Colonic mucosa (tissue), 4 donors: ENCODE results near the gene GATA2. TPM values are rescaled to one million over a fixed set of nuclear protein-coding genes. Genes with fewer than 3 reads are reported as not detected.

Experiments used
- DNase-seq: peaks from one replicate; pipeline ENCODE4 v3.0.0-alpha.2; 2020
- H3K27ac ChIP-seq: fragments of 200-600 bp; one replicate; pipeline ENCODE4 v1.8.0; 2021
- H3K27me3 ChIP-seq: fragments of 200-600 bp; one replicate; pipeline ENCODE4 v1.8.0; 2021
- H3K36me3 ChIP-seq: fragments of 200-600 bp; one replicate; pipeline ENCODE4 v1.8.0; 2021
- H3K4me1 ChIP-seq: fragments of 200-600 bp; one replicate; pipeline ENCODE4 v1.8.0; 2021; ENCODE audit warnings: mild to moderate bottlenecking
- H3K4me3 ChIP-seq: fragments of 200-600 bp; one replicate; pipeline ENCODE4 v1.8.0; 2021
- H3K9ac ChIP-seq, 2 donors: one replicate each; pipeline ENCODE4 v1.7.0; 2013; ENCODE audit warnings: control low read depth in 2 of 2, low read depth in 2 of 2, low read length in 2 of 2
- H3K9me3 ChIP-seq: fragments of 200-600 bp; one replicate; pipeline ENCODE4 v1.8.0; 2021
- CTCF ChIP-seq: fragments of 200-600 bp; IDR thresholded peaks from one replicate; pipeline ENCODE4 v1.8.0; 2022; ENCODE audit warnings: antibody characterized with exemption, mild to moderate bottlenecking
- intact Hi-C: fragments of 100-400 bp; cut with DNase I; formaldehyde crosslinking; loops from one replicate; pipeline ENCODE4 v1.14.1; 2022
- total RNA-seq, 2 donors: library from RNA; stranded (reverse); fragmentation: NEBNext Ultra II Directional in 1 of 2; extraction: Animal tissue kit (Norgen Biotek cat#: 25700) in 1 of 2; gene quantifications; one replicate each; pipeline ENCODE4 v1.2.1, GENCODE V29; 2021
- donor health status: healthy.
- donor health status: DM: no; HTN: no; CAD: no.
- donor health status: DM: no; HTN: no; CAD: no.

GATA2 gene
- total RNA-seq, 2 donors from 2014 or later, result 5.8 to 8.1 TPM

- TF ChIP-seq CTCF, result no peak
- Histone ChIP-seq H3K27me3 (no peaks in the 10 kb centered on the region), H3K4me3 (no peak overlapping the region), H3K9me3 (no peaks in the 10 kb centered on the region), H3K4me1 (no peaks in the 10 kb centered on the region), H3K36me3 (no peaks in the 10 kb centered on the region), H3K9ac (no peak overlapping the region), H3K27ac (no peak overlapping the region)
- DNase-seq, result no peak
- intact Hi-C loops, result no loop called here
Measured at GRCh38 chr3:128462341-128462910, 30.6 kb downstream of the GATA2 start.

- H3K27ac ChIP-seq, result no peak overlapping the region
- H3K36me3 ChIP-seq, result no peaks in the 10 kb centered on the region
- no peak overlapping the region for H3K9ac ChIP-seq
- no peaks in the 10 kb centered on the region for H3K4me1 ChIP-seq
- no peaks in the 10 kb centered on the region for H3K27me3 ChIP-seq
- intact Hi-C loops, result no loop called here
- H3K4me3 ChIP-seq, result no peak overlapping the region
- H3K9me3 ChIP-seq, result no peaks in the 10 kb centered on the region
- TF ChIP-seq CTCF, result no peak
- no peak for DNase-seq
Measured at GRCh38 chr3:128461731-128462130, 31.3 kb downstream of the GATA2 start.

GRCh38 chr3:128459461-128459820 lies 33.6 kb downstream of the GATA2 start:
- no peak for TF ChIP-seq CTCF
- Histone ChIP-seq H3K27me3 (no peaks in the 10 kb centered on the region), H3K9ac (no peak overlapping the region), H3K4me3 (no peak overlapping the region), H3K27ac (no peak overlapping the region), H3K36me3 (no peaks in the 10 kb centered on the region), H3K4me1 (no peaks in the 10 kb centered on the region), H3K9me3 (no peaks in the 10 kb centered on the region)
- no peak for DNase-seq
- intact Hi-C loops, result no loop called here

GRCh38 chr3:128458746-128459460 lies 34.1 kb downstream of the GATA2 start:
- TF ChIP-seq CTCF, result no peak
- no peaks in the 10 kb centered on the region for H3K27me3 ChIP-seq
- no peaks in the 10 kb centered on the region for H3K9me3 ChIP-seq
- H3K4me1 ChIP-seq, result no peaks in the 10 kb centered on the region
- intact Hi-C loops, result no loop called here
- no peak overlapping the region for H3K4me3 ChIP-seq
- no peak overlapping the region for H3K9ac ChIP-seq
- H3K36me3 ChIP-seq, result no peaks in the 10 kb centered on the region
- H3K27ac ChIP-seq, result no peak overlapping the region
- no peak for DNase-seq

- Histone ChIP-seq H3K27ac (no peak overlapping the region), H3K4me1 (no peaks in the 10 kb centered on the region), H3K36me3 (no peaks in the 10 kb centered on the region), H3K27me3 (no peaks in the 10 kb centered on the region), H3K9me3 (no peaks in the 10 kb centered on the region), H3K9ac (no peak overlapping the region), H3K4me3 (no peak overlapping the region)
- no peak for TF ChIP-seq CTCF
- no peak for DNase-seq
- intact Hi-C loops, result no loop called here
Measured at GRCh38 chr3:128457937-128458336, 35.1 kb downstream of the GATA2 start.
